Measurements from ENCODE around the gene CERKL. TPM values are rescaled to one million over a fixed set of nuclear protein-coding genes. Genes with fewer than 3 reads are reported as not detected.
A peak's percentile ranks its signal among the peaks of the same experiment; 100 is the strongest.

Gene CERKL
- total RNA-seq, 1 experiment from 2014 or later: 0.08 TPM

- in situ Hi-C loops (cut with HindIII; ENCODE audit: low pct_unique_long_range_greater_than_20kb, low sequenced_read_pairs): no loop called here
- no peak for DNase-seq (ENCODE audit: low read depth, low spot score)
Measured at GRCh38 chr2:181680055-181680936, 23.4 kb upstream of the CERKL start, which contains the start of gene NEUROD1. Gene NEUROD1 (minus strand): TSS chr2:181680517. CDS start chr2:181678860, 1,657 bp downstream.

- no peak for DNase-seq (ENCODE audit: low read depth, low spot score)
- in situ Hi-C loops (cut with HindIII; ENCODE audit: low pct_unique_long_range_greater_than_20kb, low sequenced_read_pairs): no loop called here
Measured at GRCh38 chr2:181679544-181679979, 22.7 kb upstream of the CERKL start.

- no peak for DNase-seq (ENCODE audit: low read depth, low spot score)
- in situ Hi-C loops (cut with HindIII; ENCODE audit: low pct_unique_long_range_greater_than_20kb, low sequenced_read_pairs): no loop called here
Measured at GRCh38 chr2:181678861-181679543, 22.1 kb upstream of the CERKL start.

- in situ Hi-C loops (cut with HindIII; ENCODE audit: low pct_unique_long_range_greater_than_20kb, low sequenced_read_pairs): no loop called here
- DNase-seq (ENCODE audit: low read depth, low spot score): peak; percentile 42
Measured at GRCh38 chr2:181677912-181678586, 21.1 kb upstream of the CERKL start.

- in situ Hi-C loops (cut with HindIII; ENCODE audit: low pct_unique_long_range_greater_than_20kb, low sequenced_read_pairs): no loop called here
- no peak for DNase-seq (ENCODE audit: low read depth, low spot score)
Measured at GRCh38 chr2:181675254-181675653, 18.3 kb upstream of the CERKL start.

GRCh38 chr2:181674461-181674860, 17.6 kb upstream of the CERKL start:
- DNase-seq (ENCODE audit: low read depth, low spot score): no peak
- in situ Hi-C loops (cut with HindIII; ENCODE audit: low pct_unique_long_range_greater_than_20kb, low sequenced_read_pairs): no loop called here

- peak; percentile 70 for DNase-seq (ENCODE audit: low read depth, low spot score)
- in situ Hi-C loops (cut with HindIII; ENCODE audit: low pct_unique_long_range_greater_than_20kb, low sequenced_read_pairs): no loop called here
Measured at GRCh38 chr2:181673173-181673572, 16.3 kb upstream of the CERKL start.

GRCh38 chr2:181672255-181673008, 15.5 kb upstream of the CERKL start:
- no peak for DNase-seq (ENCODE audit: low read depth, low spot score)
- in situ Hi-C loops (cut with HindIII; ENCODE audit: low pct_unique_long_range_greater_than_20kb, low sequenced_read_pairs): no loop called here

- in situ Hi-C loops (cut with HindIII; ENCODE audit: low pct_unique_long_range_greater_than_20kb, low sequenced_read_pairs): no loop called here
Measured at GRCh38 chr2:181670632-181671031, 13.7 kb upstream of the CERKL start.

GRCh38 chr2:181667234-181667633, 10.3 kb upstream of the CERKL start:
- in situ Hi-C loops (cut with HindIII; ENCODE audit: low pct_unique_long_range_greater_than_20kb, low sequenced_read_pairs): no loop called here
- DNase-seq (ENCODE audit: low read depth, low spot score): no peak

More at GRCh38 chr2:181670632-181671031, 13.7 kb upstream of the CERKL start:
- no peak for DNase-seq (ENCODE audit: low read depth, low spot score)

GRCh38 chr2:181662287-181662686, 5.4 kb upstream of the CERKL start:
- no peak for DNase-seq (ENCODE audit: low read depth, low spot score)
- in situ Hi-C loops (cut with HindIII; ENCODE audit: low pct_unique_long_range_greater_than_20kb, low sequenced_read_pairs): no loop called here

- in situ Hi-C loops (cut with HindIII; ENCODE audit: low pct_unique_long_range_greater_than_20kb, low sequenced_read_pairs): no loop called here
- no peak for DNase-seq (ENCODE audit: low read depth, low spot score)
Measured at GRCh38 chr2:181660181-181660580, 3.3 kb upstream of the CERKL start.

- no peak for DNase-seq (ENCODE audit: low read depth, low spot score)
- in situ Hi-C loops (cut with HindIII; ENCODE audit: low pct_unique_long_range_greater_than_20kb, low sequenced_read_pairs): no loop called here
Measured at GRCh38 chr2:181658444-181658843, 1.5 kb upstream of the CERKL start.

- no peak for DNase-seq (ENCODE audit: low read depth, low spot score)
- in situ Hi-C loops (cut with HindIII; ENCODE audit: low pct_unique_long_range_greater_than_20kb, low sequenced_read_pairs): no loop called here
Measured at GRCh38 chr2:181657379-181657778, 474 bp upstream of the CERKL start.

- in situ Hi-C loops (cut with HindIII; ENCODE audit: low pct_unique_long_range_greater_than_20kb, low sequenced_read_pairs): no loop called here
- DNase-seq (ENCODE audit: low read depth, low spot score): no peak
Measured at GRCh38 chr2:181655519-181655918, 1.4 kb downstream of the CERKL start.

GRCh38 chr2:181649436-181649979, 7.4 kb downstream of the CERKL start:
- DNase-seq (ENCODE audit: low read depth, low spot score): no peak
- in situ Hi-C loops (cut with HindIII; ENCODE audit: low pct_unique_long_range_greater_than_20kb, low sequenced_read_pairs): no loop called here

GRCh38 chr2:181648478-181649155, 8.3 kb downstream of the CERKL start:
- in situ Hi-C loops (cut with HindIII; ENCODE audit: low pct_unique_long_range_greater_than_20kb, low sequenced_read_pairs): no loop called here
- no peak for DNase-seq (ENCODE audit: low read depth, low spot score)

Data from SK-MEL-5 (cell line).